HG02885 (cell line): ENCODE data around the gene FAM193B.
"Not testable (repeated sequence)": the region's sequence is repeated elsewhere in the genome, so short reads cannot be mapped to it uniquely, and the experiment has no call there.

Source experiments
- ATAC-seq: cut with Tn5 transposase; IDR thresholded peaks from one replicate; pipeline ENCODE4 v1.9.1; 2021; ENCODE audit warnings: mild to moderate bottlenecking; ENCODE audit not compliant: unreplicated experiment, poor library complexity

FAM193B gene

GRCh38 chr5:177540438-177540837 lies 13.9 kb downstream of the FAM193B start:
- no peak for ATAC-seq

DNA sequence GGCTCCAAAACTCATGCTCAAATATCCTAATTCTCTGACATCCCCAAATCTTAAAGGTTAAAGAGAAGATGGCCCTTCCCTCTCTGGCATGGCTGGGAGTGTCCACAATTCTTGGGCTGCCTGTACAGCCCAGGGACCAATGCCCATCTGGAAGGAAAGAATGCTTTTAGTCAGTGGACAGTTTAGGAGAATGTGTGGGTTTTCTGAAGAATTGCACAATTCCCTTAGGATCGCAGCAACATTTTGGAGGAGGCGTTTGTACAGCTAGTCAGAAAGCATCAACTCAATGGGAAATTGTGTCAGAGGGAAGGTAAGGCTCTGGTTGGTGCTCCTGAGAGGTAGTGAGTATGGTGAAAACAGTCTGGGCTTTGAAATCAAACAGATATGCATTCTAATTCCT lies 15.0 kb downstream of the FAM193B start:
- no peak for ATAC-seq

GRCh38 chr5:177538876-177539275 lies 15.5 kb downstream of the FAM193B start:
- no peak for ATAC-seq

DNA sequence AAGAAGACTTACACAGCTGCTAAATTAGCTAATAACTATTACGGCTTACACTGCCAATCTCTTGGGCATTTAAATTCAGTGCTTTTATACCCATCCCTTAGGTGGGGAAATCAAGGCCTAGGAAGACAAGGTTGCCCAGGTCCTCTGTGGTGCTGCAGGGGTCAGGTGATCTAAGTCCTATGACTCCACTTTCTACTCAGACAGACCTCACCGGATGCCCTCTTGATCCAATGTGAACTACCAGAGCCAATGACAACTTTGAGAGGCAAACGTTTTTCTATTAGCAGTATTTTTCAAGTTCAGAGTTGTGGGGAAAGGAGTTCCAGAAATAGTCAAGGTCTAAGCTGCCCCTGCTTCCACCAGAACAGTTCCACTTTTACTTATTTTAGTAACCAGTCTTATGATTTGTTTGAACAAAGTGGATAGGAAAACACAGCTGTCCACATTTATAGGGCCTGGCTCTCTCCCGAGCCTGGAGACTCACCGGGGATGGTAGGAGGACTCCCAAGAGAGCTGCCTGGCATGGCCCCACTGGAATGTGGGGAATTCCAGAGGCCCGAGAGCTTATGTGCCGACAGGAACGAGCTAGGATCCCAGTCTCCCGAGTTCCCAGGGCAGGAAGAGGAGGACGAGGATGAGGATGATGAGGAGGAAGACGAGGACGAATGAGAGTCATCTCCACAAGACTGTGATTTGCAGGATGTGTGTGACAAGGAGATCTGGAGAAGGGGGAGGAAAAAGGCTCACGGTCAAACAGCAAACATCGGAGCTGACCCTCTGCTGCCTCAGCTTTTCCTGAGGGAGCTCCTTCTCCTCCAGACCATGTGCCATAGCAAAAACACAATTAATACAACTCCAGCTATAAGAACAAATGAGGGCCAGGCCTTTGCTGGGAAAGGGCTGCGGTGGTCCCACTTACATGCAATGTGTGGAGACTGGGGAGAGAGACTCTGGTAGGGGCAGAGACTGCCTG lies 16.7 kb downstream of the FAM193B start:
- ATAC-seq: no peak

DNA sequence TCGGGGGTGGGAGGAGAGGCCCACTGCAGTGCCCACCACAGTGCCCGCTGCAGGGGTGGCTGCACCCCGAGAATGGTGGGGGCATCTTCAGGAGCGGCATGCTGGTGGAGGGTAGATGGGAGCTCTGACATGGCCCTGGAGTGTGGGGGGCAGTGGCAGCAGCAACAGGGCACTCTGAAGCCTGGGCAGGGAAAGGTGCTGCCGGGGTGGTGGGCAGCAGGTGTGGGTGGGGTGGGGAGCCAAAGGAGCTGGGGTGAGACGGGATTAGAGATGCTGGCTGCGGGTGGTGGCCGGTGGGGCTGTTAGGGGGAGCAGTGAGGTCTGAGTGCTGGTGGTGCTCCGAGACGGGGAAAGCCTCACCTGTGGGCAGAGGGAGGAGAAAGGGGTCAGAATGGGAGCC lies 18.0 kb downstream of the FAM193B start:
- ATAC-seq: no peak

GRCh38 chr5:177535125-177535524 lies 19.2 kb downstream of the FAM193B start:
- ATAC-seq: no peak

GRCh38 chr5:177534433-177534832 lies 19.9 kb downstream of the FAM193B start:
- ATAC-seq: not testable (repeated sequence)

DNA sequence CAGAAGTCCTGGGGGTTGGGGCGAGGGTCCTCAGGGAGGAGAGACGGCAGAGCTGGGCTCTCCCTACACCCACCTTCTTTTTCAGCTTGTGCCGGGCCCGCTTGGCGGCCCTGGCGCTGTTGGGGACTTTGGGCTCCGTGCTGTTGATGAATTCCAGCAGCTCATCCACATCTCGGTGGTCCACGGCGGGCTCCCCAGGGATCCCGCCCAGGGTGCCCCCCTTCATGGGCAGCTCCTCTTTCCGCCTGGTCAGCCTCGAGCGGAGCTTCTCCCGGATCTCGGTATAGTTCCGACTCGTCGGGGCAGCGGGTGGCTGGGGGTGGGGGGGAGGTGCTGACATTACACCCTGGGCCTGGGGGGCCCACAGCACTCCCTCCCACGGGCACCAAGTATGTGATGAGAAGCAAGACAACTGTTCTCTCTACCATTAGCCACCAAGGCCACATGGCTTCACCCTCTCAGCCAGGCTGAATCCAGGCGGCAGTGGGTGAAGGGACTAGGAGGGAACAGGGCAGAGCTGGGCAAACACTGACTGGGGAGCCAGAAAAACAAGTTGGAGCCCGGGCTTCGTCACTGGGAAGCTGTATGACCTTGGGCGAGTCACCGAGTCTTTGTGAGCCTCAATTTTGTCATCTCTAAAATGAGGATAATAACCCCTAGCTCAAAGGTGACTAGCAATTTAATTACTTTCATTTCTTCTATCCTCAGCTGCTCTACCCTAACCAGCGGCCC lies 23.0 kb downstream of the FAM193B start:
- no peak for ATAC-seq

DNA sequence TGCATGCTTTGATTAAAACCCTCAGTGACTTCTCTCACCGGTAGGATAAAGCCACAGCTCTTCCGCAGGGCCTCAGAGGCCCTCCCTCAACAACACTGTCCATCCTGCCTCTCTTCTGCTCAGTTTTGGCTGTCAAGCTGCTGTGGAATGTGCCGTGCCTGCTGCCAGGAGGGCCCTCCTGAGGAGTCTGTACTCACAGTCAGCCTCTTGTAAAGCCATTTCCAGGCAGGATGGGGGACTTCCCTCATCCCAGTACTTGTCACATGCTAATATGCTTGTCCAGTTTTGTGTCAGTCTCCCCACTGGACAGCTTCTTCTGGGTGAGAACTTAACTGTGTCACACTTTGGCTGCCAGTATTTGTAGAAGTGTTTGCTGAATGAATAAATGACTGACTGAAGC lies 23.7 kb downstream of the FAM193B start:
- no peak for ATAC-seq

DNA sequence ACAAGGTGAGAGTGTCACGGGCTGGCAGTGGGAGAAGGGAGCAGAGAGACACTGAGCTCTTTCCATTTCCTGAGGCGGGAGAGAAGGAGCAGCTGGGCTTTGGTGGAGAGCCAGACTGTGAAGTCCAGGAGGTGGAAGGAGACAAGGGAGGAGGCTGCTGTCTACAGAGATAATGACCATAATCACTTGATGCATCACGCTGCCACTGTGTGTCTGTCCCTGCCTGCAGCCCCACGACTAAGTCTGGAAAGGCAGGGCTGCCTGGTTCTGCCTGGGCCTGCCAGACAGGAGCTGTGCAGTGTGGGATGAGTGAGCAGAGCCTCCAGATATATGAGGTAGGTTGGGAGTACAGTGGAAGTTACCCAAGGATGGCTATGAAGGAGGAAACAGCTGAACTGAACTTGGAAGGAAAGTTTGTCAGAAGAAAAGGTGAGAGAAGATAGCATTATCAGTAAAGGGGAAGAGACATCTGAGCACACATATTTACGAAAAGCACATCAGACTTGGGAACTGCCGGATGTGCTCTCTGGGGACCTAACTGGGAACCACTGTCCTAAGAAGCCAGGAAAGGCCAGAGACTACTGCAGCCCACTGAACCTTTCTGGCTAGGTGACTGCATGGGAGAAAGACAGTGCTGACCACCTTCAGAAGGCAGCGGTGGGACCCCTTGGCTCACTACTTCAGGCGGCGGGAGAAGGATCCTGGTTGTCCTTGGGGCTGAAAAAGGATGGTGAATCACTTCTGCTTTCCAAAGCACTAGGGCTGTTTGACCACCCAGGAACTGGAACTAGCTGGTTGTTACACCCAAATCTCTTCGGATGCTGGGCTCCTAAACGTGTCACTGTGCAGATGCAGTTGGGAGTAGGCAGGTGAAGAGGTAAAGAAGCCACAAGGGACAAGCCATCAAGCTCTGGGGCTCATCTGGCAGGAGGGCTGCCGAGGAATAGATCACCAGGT lies 24.8 kb downstream of the FAM193B start:
- ATAC-seq: no peak

- ATAC-seq: no peak
Measured at GRCh38 chr5:177528631-177529030, 25.7 kb downstream of the FAM193B start.

GRCh38 chr5:177527595-177527994 lies 26.8 kb downstream of the FAM193B start:
- no peak for ATAC-seq

GRCh38 chr5:177526791-177527190 lies 27.6 kb downstream of the FAM193B start:
- ATAC-seq: no peak

- ATAC-seq: no peak
Measured at GRCh38 chr5:177526191-177526590, 28.2 kb downstream of the FAM193B start.

DNA sequence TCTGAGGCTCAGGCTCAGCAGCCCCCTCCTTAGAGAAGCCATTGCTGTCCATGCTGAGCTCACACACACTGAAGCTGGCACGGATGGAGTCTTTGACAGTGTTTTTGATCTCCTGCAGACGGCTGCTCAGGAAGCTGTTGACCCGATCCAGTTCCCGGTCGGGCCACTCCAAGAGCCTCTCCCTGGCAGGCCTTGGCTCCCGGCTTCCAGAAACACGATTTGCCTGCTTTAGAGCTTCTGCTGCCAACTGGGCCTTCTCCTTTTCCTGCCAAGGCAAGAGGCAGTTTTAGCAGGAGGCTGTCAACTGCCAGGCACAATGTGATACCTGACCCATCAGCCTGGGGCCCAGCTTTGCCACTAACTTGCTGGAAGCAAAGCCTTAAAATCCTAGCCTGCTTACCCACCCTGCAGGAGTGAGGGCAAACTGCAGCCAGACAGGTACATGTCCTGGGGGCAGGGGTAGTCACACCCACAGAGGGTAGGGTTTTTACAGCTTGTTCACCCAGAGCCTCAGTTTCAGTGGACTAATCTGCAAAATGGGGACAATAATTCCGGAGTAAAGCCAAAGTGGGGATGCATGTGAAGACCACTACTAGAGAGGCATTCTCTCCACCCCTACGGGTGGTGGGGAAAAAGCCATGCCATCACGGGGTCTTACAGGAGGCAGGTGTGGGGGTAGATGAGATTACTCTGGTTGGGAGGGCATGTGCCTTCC lies 29.3 kb downstream of the FAM193B start:
- no peak for ATAC-seq

- no peak for ATAC-seq
Measured at GRCh38 chr5:177524539-177524900, 29.8 kb downstream of the FAM193B start.

GRCh38 chr5:177523711-177524538 lies 30.4 kb downstream of the FAM193B start:
- no peak for ATAC-seq

DNA sequence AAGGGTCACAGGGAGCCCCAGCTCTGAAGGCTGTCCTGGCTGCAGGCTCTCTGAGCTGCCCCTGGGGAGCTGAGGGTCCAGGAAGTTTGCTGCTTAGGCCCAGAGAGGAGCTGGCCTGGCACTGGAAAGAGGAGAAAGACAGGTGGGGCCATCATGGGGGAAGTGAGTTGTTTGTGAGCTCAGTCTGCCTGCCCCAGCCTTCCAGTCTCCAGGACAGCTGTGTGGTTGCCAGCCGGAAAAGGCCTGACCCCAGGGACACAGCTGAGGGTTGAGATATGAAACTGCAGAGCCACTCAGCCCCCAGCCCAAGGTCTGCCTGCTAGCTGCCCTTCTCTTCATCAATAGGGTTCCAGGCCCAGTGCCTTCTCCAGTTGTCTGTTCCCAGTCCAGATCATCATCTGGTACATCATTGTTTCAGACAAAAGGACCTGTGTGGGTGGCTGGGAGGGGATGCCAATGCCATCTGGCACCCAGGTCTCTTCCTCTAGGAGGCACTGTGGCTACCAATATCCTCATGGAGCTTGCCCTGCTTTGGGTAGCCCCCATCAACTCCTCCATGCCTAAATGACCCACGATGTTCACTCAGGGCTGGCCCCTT lies 33.3 kb downstream of the FAM193B start:
- ATAC-seq: no peak

DNA sequence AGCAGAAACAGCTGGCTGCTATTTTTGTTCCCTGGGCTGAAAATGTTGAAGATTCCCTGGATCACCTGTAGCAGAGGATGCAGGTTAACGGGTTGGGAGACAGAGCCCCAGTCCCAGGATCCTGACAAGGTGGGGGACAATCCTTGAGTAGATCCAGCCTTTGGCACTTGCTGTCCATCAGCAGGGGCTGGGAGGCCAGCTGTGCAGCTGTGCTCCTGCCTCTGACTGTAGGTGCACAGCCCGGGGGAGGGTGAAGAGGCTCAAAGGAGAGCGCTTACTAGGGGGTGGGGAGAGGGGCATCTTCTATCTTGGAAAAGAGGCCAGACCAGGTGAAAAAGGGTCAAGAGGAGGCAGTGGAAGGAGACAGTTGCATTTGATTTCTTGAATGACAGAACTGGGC lies 34.1 kb downstream of the FAM193B start:
- ATAC-seq: no peak
